ENCODE measurements around the gene KLHDC10.
"Not testable (repeated sequence)": the region's sequence is repeated elsewhere in the genome, so short reads cannot be mapped to it uniquely, and the experiment has no call there.

KLHDC10 gene

DNA sequence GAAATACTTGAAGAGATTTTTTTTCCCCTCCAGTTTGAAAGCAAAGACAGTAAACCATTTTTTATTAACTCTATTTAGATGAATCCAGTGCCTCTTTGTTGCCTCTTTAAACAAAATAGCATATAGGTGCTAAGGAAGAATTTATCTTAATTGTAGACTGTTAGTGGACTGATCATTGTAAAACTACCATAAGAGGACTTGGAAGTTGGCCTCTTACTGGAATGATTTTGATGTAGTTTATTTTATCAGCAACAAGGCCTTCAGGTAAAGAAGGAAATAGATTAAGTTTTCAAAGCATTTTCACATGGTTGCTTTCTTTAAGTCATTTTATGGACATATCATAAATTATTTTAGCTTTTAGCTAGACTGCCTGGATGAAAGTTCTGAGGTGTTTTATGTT, 53.2 kb downstream of the KLHDC10 start:
- no peak for DNase-seq

DNA sequence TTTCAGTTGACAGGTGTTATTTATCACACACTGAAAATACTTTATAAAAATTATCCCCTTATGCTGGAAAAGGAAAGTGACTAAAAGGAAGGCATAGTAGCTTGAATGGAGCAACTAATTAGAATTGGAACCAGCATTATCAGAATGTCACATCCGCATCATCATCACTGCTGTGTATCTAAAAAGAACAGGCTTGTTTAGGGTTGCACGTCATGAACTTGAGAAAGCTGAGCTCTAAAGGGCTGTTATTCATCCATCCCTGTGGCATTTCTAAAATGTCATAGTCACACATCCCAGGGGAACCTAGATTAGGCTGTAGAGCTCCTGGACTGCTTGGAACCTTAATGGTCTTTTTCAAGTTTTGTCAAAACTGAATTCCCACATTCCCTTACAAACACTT, 54.4 kb downstream of the KLHDC10 start:
- no peak for DNase-seq

DNA sequence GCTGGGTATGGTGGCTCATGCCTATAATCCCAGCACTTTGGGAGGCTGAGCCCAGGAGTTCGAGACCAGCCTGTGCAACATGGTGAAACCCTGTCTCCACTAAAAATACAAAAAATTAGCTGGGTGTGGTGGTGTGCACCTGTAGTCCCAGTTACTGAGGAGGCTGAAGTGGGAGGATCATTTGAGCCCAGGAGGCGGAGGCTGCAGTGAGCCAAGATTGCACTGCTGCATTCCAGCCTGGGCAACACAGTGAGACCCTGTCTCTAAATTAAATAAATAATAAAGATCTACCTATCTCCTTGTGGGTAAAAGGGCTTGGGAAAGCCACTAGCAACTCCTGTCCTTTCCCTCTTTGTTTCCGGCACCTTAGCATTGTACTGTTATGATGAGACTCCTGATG, 56.5 kb downstream of the KLHDC10 start:
- not testable (repeated sequence) for DNase-seq

DNA sequence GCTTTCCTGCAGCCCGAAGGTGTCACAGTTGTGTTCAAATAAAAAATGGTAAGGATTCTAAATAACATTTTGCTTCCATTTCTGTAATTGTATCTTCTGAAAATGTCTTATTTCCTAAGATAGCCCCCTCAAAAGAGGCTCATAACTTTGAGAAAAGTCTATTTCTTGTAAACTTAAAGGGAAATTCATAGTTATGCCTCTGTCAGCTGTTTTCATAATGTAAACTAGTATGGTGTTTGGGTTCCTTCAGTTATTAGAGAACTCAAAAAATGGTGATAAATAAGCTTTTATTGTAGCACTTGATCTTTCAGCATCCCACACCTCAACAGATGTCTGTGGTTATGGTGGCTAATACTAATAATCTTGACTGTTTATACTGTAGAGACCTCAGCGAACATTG, 57.1 kb downstream of the KLHDC10 start:
- no peak for DNase-seq

DNA sequence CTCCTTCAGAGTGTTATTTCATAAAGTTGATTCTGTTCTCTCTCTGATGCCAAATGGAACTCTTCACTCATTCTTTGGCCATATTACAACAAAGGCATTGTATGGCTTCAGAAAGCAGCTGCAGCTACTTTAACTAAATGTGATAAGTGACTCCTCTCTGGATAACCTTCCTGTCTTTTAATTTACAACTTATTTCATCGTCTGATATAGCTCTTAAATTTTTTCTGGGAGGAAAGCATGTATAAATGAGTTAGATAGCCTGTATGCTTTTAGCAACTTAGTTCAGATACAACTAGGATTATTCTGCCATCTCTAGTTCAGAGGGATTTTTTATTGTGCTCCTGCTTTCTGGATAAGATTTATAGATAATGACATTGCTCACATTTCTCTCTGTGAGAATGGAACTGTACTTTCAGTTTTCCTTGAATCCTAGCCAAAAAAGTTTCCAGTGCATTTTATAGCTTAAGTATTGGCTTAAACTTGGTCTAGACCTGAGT, 57.5 kb downstream of the KLHDC10 start:
- no peak for DNase-seq

DNA sequence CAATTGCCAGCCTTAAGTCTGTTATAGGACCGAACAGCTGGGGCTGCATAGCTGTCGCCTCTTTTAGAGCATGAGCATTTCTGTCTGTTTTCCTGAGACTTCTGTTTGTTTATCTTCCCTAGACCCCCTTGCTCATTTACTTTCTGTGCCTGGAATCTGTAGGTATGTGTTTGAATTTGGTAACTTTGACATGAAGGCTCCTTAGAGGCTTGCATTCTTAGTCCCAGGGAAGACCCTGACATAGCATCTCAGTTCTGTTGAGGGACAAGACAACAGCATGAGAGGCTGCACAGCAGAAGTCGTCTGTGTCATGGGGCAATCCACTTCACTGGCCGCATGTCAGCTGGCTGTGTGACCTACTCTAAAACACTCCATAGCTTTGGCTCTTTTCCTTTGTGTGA, 58.7 kb downstream of the KLHDC10 start:
- DNase-seq = no peak

DNA sequence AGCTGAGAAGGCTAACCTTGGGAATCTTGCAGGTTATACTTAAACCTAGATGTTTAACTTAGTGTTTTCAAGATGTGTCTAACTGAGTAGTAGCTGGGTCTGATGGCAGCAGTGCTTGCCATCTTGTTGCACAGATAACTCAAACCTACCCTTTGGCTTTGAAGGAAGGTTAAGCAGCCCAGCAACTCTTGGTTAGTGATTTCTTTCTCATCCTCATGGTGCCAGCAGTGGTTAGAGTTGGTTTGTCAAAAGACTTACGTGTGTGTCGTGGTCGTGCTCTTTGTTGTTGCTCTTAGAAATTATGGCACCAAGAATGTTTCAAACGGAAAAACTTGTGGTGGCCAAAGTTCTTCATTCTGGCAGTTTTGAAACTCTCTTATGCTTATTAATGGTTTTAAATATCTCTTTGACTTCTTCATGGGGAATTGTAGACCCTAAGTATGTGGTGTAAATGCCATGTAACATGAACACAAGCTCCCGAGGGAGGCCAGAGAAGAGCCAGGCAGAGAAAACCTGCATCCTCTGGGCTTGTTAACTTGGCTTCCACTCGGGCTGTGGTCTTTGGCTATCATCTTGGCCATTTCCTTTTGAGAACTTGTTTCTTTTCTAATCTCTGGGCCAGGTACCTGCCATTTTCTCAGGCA, 61.0 kb downstream of the KLHDC10 start:
- DNase-seq = no peak

DNA sequence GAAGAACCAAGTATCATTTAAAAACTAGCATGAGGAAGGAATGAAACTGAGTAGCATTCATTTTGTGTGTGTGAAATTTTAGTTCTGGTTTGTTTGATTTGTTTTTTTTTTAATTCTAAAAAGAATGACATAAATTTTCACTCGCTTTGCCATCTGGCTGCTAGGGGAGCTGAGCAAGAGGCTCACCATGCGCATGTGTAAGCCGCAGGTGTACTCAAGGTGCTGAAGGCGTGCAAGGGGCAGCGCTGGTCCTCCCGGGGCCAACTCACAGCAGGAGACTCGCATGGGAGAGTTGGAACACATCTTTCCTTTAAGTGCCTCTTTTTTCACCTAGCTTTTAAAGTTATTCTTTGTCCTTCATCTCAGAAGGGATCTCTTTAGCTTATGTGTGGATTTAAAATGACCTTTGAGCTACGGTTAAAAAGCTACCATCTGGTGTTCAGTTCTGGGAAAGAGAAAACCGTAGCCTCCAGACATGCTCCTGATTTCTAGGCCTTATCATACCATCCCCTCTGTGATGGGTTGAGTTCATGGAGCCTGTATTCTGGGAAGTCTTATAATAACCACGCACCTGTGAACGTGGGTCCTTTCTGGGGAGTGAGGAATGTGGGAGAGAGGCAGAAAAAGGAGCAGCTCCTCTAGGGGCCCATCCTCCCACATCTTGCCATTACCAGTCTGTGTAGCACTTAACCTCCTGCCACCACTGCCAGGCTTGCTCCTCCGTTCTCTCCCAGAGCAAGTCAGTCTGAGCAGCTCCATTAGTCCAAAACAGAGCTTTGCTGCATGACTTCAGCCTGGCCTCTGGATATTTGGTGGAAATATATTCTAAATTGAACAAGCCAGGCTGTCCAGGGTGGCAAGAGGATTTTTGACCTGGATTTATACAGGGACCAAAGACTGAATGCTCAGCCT, 61.9 kb downstream of the KLHDC10 start:
- no peak for DNase-seq

DNA sequence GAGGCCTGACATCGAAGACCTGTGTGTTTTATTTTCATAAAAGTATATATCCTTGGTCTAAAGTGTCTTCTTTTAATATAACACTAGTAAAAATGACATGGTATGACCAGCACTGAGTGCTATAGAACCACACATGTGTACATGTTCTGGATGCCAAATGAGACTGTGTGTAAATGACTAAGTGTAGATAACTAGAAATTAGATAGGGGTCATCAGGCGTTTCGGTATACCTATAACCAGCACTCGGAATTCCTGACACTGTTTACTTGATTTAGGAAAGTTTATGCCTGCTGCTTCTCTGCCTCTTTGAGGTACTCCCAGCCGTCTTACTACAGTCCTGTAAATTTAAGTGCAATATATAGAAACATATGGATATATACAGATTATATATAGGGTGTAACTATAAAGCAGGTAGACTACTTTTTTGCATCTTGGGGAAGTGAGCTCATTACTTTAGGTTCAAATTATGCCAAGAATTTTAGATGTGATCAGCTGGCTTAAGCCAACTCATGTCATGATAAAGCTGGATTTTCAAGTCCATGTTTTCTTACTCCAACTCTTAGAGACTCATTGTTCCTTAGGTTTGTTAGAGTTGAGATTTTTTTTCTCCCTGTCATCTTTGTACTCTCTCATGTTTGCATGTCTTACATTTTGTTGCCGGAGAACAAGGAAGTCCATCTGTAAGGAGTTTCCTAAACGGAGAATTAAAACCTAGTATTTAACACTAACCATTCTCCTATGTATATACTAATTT, 62.9 kb downstream of the KLHDC10 start:
- no peak for DNase-seq

DNA sequence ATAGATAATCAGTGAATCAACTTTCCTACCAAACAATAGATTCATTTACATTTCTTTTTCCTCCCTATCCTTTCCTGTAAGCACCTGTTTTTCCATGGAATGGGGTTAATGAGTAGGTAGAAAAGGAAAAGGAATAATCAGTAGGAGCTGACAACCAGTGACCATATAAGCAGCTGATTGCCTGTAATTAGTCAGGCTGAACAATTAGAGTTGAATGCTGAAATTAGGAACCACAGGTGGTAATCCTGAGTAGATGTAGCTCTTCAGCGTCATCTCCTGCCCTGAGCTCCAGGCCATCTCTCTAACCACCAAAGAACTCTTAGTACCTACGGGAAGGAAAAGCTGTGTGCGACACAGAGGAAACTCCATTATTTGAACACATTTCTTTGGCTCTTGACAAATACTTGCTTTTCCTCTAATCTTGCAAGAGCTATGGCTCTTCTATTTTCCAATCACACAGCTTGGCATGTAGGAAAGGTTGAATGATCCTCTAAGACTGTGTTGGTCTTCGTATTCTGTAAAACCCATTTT, 63.8 kb downstream of the KLHDC10 start:
- no peak for DNase-seq

DNA sequence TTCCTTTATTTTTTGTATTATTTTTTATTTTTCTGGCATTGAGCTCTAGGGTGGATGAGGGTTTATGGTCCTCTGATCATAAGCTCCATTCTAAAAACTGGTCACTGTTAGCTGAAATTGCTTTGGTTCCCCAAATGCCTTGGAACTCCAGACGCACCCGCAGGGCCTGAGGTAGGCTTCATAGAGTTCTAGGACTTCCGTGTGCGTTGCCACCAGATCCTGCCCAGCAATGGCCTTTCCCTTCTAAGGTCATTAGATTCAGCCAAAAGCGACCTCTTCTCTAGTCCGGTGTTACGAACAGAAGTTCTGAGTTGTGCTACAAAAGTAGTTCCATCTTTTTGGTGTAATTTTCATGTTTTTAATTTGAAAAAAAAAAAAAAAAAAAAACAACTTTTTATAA, 64.4 kb downstream of the KLHDC10 start:
- DNase-seq = no peak

DNA sequence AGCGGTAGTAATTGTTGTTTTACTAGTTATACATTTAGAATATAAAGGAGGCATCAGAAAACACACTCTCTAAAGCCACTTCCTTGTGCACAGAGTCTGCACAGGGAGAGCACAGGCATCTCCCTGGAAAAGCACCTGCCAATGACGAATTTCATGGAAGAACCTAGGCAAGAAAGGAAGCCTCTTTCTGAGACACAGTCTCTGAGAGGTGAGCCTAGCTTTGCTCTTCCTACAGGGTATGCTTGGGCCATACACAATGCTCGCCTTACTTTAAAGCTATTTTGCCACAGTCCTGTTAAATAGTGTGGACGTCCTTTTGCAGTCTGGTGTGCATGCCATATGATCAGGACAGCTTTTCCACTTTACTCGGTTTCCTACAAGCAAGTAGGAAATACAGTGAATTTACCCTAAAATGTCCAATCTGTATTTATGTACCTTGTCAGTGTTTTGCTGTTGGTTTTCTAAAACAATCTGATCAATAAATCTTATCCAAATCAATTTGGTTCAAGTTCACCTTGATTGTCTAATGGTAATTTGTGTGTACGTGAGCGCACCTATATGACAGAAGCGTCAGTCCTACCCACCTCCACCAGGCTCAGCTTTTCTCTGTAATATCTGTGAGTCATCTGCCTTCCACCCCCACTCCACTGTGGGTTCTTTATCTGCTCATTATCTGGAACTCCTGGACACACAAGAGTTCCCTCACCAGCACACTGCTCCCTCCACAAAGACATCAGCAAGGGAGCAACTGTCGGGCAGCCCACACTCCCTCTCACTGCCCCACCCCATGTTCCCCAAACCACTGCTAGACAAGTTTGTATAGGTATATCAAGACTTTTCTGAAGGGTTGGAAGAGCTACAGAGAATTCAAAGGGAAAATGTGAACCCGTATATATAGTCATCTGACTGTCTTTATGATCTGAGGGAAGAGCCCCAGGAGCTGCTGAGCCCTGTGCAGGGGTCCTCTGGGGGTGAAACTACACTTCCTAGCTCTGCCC, 65.2 kb downstream of the KLHDC10 start:
- no peak for DNase-seq

DNA sequence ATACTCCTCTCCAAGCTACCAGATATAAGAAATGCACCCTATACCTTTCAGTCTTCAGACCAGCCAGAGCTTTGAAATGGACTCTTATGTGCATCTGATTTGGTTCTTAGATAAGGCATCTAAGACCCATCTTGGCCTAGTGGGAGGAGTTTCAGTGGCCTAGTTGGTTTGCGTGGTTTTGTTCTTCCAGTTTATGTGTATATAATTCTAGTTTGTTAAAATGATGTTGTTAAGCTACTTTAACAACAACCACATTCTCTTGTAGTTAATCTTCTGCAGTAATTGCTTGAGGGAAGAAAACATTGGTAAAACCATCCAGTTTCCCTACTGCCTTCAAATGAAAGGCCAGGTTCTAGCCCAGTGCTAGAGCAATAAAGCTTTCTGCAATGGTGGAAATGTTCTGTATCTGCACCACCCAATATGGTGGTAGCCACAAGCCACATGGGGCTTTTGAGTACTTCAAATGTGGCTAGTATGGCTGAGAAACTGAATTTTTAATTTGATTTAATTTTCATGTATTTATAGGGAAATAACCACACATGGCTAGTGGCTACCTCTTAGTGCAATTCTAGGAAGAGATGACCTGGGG, 66.3 kb downstream of the KLHDC10 start:
- no peak for DNase-seq

DNA sequence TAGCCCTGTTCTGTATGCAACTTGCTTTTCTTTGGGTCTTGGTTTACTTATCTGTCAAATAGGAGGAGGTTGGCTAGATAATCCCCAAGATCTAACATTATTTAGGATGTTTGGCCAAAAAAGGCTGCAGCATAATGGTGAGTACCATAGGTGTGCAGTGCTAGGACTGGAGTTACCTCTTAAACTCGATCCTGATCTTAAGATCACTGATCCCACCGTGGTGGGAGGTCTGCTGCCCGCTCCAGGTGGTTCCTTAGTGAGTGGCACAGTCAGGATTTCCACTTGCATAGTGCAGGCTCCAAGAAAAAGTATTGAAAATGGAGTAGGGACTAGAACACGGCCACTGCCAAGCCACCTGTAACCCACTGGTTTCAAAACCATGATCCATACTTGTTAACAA, 66.9 kb downstream of the KLHDC10 start:
- DNase-seq = no peak

DNA sequence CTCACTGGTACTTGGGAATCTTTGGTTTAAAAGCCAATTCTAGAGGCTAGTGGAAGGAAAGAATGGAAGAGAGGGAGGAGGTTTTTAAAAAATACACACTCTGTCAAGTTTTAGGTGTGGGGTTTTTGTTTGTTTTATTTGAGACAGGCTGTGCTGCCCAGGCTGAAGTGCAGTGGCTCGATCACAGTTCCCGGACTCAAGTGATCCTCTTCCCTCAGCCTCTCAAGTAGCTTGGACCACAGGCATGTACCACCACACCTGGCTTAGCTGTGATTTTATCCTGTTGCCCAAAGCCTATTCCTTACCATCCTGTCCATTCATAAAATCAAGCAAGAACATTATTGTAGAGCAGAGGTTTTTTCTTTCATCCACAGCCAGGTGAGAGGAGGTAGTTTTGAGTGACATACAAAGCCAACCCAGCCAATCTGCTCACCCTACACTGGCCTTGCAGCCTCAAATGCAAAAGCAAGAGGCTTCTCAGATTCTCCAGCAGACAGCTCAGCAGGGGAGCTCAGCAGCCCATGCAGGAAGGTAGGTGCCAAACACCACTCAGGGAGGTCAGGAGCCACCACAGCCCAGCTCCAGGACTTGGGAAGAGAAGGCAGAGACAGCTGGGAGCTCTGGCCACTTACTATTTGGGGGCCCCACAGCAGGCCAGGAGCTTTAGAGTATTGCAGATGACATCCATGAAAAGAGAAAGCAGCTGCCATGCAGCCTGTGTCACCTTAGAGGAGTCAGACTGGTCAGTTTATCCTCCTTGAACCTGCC, 69.0 kb downstream of the KLHDC10 start:
- no peak for DNase-seq

DNA sequence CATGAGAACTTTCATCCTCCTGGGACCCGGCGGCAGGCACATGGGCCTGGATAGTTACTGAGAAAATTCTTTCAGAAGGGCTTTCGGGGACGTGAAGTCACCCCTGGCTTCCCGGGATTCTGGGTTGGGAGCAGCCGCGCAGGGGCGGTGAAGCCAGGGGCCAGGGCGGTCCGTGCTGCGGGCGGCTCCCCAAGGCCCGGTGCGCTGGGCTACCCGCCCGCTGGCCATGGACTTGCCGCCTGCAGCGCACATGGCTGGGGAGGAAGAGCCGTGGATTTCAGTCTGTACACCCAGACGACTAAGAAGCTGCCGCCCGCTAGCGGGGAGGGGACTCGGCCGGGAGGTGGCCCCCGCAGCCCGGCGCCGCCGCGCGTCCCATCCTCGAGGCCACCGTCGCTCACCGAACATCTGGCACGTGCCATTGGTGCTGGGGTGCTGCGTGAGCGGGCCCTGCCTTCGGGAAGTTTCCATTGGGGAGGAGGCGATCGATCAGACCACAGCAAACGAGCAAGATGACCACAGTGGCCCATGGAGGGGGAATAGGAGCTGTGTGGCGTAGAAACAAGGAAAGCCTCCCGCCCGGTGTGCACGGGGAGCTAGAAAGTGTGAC, 70.3 kb downstream of the KLHDC10 start:
- no peak for DNase-seq

DNA sequence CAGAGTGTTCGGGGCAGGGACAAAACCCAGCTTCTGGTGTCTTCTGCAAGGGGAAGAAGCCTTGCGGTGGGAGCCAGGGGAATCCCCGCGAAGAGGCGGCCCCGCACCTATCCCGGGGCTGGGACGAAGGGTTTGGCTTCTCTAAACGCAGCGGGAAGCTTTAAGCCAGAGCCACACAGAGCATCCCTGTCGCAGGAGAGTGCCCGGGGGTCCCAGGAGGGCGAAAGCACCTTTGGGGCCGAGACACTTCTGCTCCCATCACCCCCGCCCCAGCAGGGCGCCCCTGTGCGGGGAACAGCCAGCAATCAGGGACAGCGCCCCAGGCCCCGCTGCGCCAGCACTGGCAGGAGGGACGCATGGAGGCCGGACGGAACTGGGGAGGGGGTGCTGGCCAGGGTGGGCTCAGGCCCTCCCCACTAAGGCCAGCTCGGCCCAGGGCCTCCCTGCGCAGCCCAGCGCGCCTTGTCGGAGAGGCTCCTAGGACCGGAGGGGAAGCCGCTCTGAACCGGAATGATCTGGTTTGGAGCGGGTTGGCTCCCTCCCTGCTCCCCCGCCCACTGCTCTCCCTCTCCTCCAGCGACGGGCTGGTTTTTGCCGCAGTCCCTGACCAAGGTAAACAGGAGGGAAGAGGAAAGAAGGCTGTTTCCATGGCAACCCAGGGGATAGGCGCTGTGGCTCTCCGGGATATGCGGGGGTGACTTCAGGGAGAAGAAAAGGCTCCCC, 71.0 kb downstream of the KLHDC10 start:
- peak; percentile 31 for DNase-seq

DNA sequence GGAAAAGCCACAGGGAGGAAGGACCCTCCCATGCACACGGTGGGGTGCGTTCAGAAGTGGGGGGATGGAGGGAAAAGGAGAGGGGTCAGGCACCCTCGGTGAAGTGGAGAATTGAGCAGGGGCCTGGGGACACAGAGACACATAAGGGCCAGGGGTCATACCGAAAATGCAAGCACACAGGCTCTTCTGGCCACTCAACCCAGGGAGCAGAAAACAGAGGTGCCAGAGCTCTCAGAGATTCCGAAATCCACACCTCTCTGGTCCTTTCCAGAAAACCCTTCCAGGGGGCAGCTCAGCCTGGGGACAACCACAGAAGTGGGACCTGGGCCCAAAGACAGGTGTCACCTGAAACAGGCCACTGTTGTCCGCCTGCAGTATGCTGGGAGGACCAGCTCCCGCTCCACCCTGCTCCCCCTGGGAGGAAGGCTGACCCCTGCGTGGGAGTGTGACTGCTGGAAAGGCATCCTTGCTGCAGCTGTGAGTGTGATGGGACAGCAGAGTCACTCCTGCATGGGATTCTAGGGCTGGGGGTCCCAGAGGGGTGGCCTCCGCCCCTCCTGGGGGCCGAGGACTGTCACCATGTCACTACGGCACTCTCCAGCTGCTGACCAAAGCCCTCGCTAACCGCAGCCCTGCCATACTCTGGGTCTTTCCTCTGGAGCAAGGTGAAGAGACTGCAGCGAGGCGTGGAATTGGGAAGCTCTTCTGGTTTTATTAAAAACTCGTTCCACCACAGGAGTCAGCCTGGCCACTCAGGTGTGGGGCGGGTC, 71.7 kb downstream of the KLHDC10 start:
- no peak for DNase-seq
